ENCODE data around the gene UTP25. TPM values are rescaled to one million over a fixed set of nuclear protein-coding genes. Genes with fewer than 3 reads are reported as not detected.

Gene UTP25
- total and polyA plus RNA-seq, 8 donors, result 1.1 to 10.6 (median 2.2) TPM

- H3K9me3 ChIP-seq, result no peaks in the 10 kb centered on the region
- peaks cover 0 to 23% (median 8%) of the 10 kb centered on the region in 4 donors for H3K4me1 ChIP-seq
- DNase-seq, result peak in 1 of 2 donors; percentile 73
- no peak overlapping the region for H3K4me3 ChIP-seq
- TF ChIP-seq POLR2A (IDR thresholded peaks at IDR 0.05) (no peak), EP300 (IDR thresholded peaks at IDR 0.05) (no peak), CTCF (IDR thresholded peaks at IDR 0.05) (no peak), POLR2AphosphoS5 (IDR thresholded peaks at IDR 0.05) (no peak)
- no peaks in the 10 kb centered on the region for H3K36me3 ChIP-seq
- no peak overlapping the region for H3K27ac ChIP-seq
- intact Hi-C loops (cut with DNase I; ENCODE audit: low total_unique reads), result no loop called here
- peaks cover 0 to 13% (median 4%) of the 10 kb centered on the region in 3 donors for H3K27me3 ChIP-seq
Observed at GRCh38 chr1:209808059-209808581, 19.7 kb upstream of the UTP25 start.

GRCh38 chr1:209809611-209810010 is 18.2 kb upstream of the UTP25 start:
- Histone ChIP-seq H3K4me3 (no peak overlapping the region), H3K9me3 (no peaks in the 10 kb centered on the region), H3K27ac (no peak overlapping the region), H3K4me1 (peaks cover 0 to 12% (median 6%) of the 10 kb centered on the region in 4 donors), H3K27me3 (peaks cover 0 to 13% (median 4%) of the 10 kb centered on the region in 3 donors), H3K36me3 (no peaks in the 10 kb centered on the region)
- intact Hi-C loops (cut with DNase I; ENCODE audit: low total_unique reads), result no loop called here
- 75 to 87% (median 77%) methylated on average over 4 of the region's 4 CpGs for WGBS, 5 donors
- TF ChIP-seq POLR2AphosphoS5 (IDR thresholded peaks at IDR 0.05) (no peak), EP300 (IDR thresholded peaks at IDR 0.05) (no peak), POLR2A (IDR thresholded peaks at IDR 0.05) (no peak), CTCF (IDR thresholded peaks at IDR 0.05) (no peak)
- no peak for DNase-seq

GRCh38 chr1:209810783-209811182 is 17.0 kb upstream of the UTP25 start:
- no peak overlapping the region for H3K4me3 ChIP-seq
- TF ChIP-seq EP300 (IDR thresholded peaks at IDR 0.05) (no peak), CTCF (IDR thresholded peaks at IDR 0.05) (no peak), POLR2AphosphoS5 (IDR thresholded peaks at IDR 0.05) (no peak), POLR2A (IDR thresholded peaks at IDR 0.05) (no peak)
- no peaks in the 10 kb centered on the region for H3K36me3 ChIP-seq
- intact Hi-C loops (cut with DNase I; ENCODE audit: low total_unique reads), result no loop called here
- peaks cover 0 to 6% (median 3%) of the 10 kb centered on the region in 3 donors for H3K27me3 ChIP-seq
- WGBS, 5 donors, result 71 to 88% (median 75%) methylated on average over 5 of the region's 5 CpGs
- no peaks in the 10 kb centered on the region for H3K9me3 ChIP-seq
- peaks cover 0 to 11% (median 4%) of the 10 kb centered on the region in 4 donors for H3K4me1 ChIP-seq
- no peak overlapping the region for H3K27ac ChIP-seq
- DNase-seq, result no peak

- H3K27ac ChIP-seq, result no peak overlapping the region
- no peak overlapping the region for H3K4me3 ChIP-seq
- no peak for DNase-seq
- peaks cover 0 to 4% (median 0%) of the 10 kb centered on the region in 3 donors for H3K27me3 ChIP-seq
- intact Hi-C loops (cut with DNase I; ENCODE audit: low total_unique reads), result no loop called here
- H3K36me3 ChIP-seq, result no peaks in the 10 kb centered on the region
- H3K4me1 ChIP-seq, result no peaks in the 10 kb centered on the region
- TF ChIP-seq EP300 (IDR thresholded peaks at IDR 0.05) (no peak), POLR2A (IDR thresholded peaks at IDR 0.05) (no peak), POLR2AphosphoS5 (IDR thresholded peaks at IDR 0.05) (no peak), CTCF (IDR thresholded peaks at IDR 0.05) (no peak)
- no peaks in the 10 kb centered on the region for H3K9me3 ChIP-seq
- WGBS, 5 donors, result 91 to 93% (median 91%) methylated on average over 4 of the region's 4 CpGs
Observed at GRCh38 chr1:209813902-209814301, 13.9 kb upstream of the UTP25 start.

Measured in stomach (tissue), 9 donors.